ENCODE data around the gene GH2. TPM values are rescaled to one million over a fixed set of nuclear protein-coding genes. Genes with fewer than 3 reads are reported as not detected.

GH2 gene
- total and polyA plus RNA-seq, 7 donors: not detected

- WGBS, 2 donors: 0 to 1% methylated on average over 92 of the region's 92 CpGs
- H3K9me3 ChIP-seq: no peaks in the 10 kb centered on the region
- peak within 1 kb of the TSS; percentile 93 to 99 (median 96) for H3K27ac ChIP-seq
- TF ChIP-seq POLR2A (IDR thresholded peaks at IDR 0.05) (peak; percentile 33 to 44), EP300 (IDR thresholded peaks at IDR 0.05) (peak in 2 of 4 donors; percentile 48 to 58), POLR2AphosphoS5 (IDR thresholded peaks at IDR 0.05) (peak; percentile 48 to 90 (median 77))
- TF ChIP-seq, protein P1, sequence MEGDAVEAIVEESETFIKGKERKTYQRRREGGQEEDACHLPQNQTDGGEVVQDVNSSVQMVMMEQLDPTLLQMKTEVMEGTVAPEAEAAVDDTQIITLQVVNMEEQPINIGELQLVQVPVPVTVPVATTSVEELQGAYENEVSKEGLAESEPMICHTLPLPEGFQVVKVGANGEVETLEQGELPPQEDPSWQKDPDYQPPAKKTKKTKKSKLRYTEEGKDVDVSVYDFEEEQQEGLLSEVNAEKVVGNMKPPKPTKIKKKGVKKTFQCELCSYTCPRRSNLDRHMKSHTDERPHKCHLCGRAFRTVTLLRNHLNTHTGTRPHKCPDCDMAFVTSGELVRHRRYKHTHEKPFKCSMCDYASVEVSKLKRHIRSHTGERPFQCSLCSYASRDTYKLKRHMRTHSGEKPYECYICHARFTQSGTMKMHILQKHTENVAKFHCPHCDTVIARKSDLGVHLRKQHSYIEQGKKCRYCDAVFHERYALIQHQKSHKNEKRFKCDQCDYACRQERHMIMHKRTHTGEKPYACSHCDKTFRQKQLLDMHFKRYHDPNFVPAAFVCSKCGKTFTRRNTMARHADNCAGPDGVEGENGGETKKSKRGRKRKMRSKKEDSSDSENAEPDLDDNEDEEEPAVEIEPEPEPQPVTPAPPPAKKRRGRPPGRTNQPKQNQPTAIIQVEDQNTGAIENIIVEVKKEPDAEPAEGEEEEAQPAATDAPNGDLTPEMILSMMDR (IDR thresholded peaks at IDR 0.05): no peak
- peak; percentile 99 for DNase-seq
- peak within 1 kb of the TSS; percentile 71 to 95 (median 91) for H3K4me3 ChIP-seq
- H3K4me1 ChIP-seq: peaks cover 3 to 71% (median 57%) of the 10 kb centered on the region in 4 donors
- intact Hi-C loops (cut with DNase I): loop anchor here (1.0 to 2.0 kb wide), 2 partner anchors 15 to 68 kb away; partner anchors contain the start of genes DDX42, FTSJ3 and PSMC5
- no peaks in the 10 kb centered on the region for H3K27me3 ChIP-seq
- H3K36me3 ChIP-seq: no peaks in the 10 kb centered on the region
Observed at GRCh38 chr17:63842540-63843386, 39.0 kb downstream of the GH2 start, which contains the start of gene SMARCD2. SMARCD2 (minus strand) TSS chr17:63842685; CDS start chr17:63842674, 11 bp downstream.

- peak; percentile 77 for DNase-seq
- intact Hi-C loops (cut with DNase I): loop anchor here (1.0 to 2.0 kb wide), 2 partner anchors 15 to 67 kb away; partner anchors contain the start of genes DDX42, FTSJ3 and PSMC5
- Histone ChIP-seq H3K27me3 (no peaks in the 10 kb centered on the region), H3K4me1 (peaks cover 3 to 71% (median 61%) of the 10 kb centered on the region in 4 donors), H3K27ac (peak overlapping the region; percentile 93 to 99 (median 96)), H3K4me3 (peak overlapping the region; percentile 71 to 95 (median 91)), H3K36me3 (peaks cover 0 to 3% (median under 1%) of the 10 kb centered on the region in 4 donors), H3K9me3 (no peaks in the 10 kb centered on the region)
- TF ChIP-seq, protein P1 (IDR thresholded peaks at IDR 0.05): no peak
- no peak for TF ChIP-seq POLR2A (IDR thresholded peaks at IDR 0.05)
- TF ChIP-seq POLR2AphosphoS5 (IDR thresholded peaks at IDR 0.05): no peak
- no peak for TF ChIP-seq EP300 (IDR thresholded peaks at IDR 0.05)
- 0% methylated on average over 36 of the region's 36 CpGs for WGBS, 2 donors
Observed at GRCh38 chr17:63842173-63842539, 39.6 kb downstream of the GH2 start.

GRCh38 chr17:63841350-63842172 is 40.2 kb downstream of the GH2 start:
- peak; percentile 89 for DNase-seq
- TF ChIP-seq POLR2A (IDR thresholded peaks at IDR 0.05): no peak
- TF ChIP-seq, protein P1 (IDR thresholded peaks at IDR 0.05): no peak

DNA sequence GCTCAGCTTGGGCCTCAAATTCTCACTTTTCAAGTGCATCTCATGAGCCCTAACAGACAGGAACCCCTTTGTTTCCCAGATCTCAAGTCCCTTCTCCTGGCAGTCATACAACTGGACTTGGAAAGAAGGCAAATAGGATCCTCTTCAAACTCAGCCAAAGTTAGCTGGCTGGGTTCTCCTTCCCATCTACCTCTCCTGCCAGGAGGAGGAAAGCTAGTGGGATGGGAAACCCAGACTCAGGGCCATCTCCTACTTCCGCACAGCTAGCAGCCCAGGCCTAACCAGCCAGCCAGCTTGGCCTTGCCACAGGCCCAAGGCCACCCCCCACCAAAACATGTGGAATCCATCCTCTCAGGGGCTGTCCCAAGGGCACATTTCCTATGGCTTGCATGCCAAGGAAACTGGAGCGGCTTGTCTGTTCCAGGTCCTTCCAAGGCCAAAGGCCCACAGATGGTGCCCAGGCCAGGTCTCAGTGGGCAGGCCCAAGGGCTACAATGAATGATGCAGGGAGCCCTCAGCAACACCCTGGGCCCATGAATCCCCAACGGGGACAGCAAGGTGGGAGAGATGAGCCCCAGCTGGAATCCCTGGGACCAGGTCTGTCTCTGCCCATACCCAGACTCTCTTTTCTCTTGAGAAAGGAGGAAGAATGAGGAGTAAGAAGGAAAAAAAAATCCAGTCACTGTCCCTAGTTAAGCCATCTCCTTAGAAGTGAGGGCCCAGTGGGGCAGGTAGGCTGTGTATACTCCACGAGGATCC is 41.0 kb downstream of the GH2 start:
- intact Hi-C loops (cut with DNase I): no loop called here
- peak overlapping the region; percentile 71 to 95 (median 91) for H3K4me3 ChIP-seq
- TF ChIP-seq EP300 (IDR thresholded peaks at IDR 0.05): no peak
- TF ChIP-seq, protein P1 (IDR thresholded peaks at IDR 0.05): no peak
- TF ChIP-seq POLR2AphosphoS5 (IDR thresholded peaks at IDR 0.05): no peak
- no peak for TF ChIP-seq POLR2A (IDR thresholded peaks at IDR 0.05)
- no peak for DNase-seq
- peaks cover 0 to 17% (median 12%) of the 10 kb centered on the region in 4 donors for H3K36me3 ChIP-seq
- WGBS, 2 donors: 62 to 66% methylated on average over 4 of the region's 4 CpGs
- H3K27ac ChIP-seq: peak overlapping the region; percentile 93 to 99 (median 96)
- H3K9me3 ChIP-seq: no peaks in the 10 kb centered on the region
- peaks cover 3 to 71% (median 64%) of the 10 kb centered on the region in 4 donors for H3K4me1 ChIP-seq
- no peaks in the 10 kb centered on the region for H3K27me3 ChIP-seq

More at GRCh38 chr17:63841350-63842172, 40.2 kb downstream of the GH2 start:
- Histone ChIP-seq H3K27ac (peak overlapping the region; percentile 93 to 99 (median 96)), H3K4me1 (peaks cover 3 to 71% (median 62%) of the 10 kb centered on the region in 4 donors), H3K9me3 (no peaks in the 10 kb centered on the region), H3K4me3 (peak overlapping the region; percentile 71 to 95 (median 91)), H3K36me3 (peaks cover 0 to 9% (median 5%) of the 10 kb centered on the region in 4 donors), H3K27me3 (no peaks in the 10 kb centered on the region)
- intact Hi-C loops (cut with DNase I): loop anchor here (1.0 to 2.0 kb wide), 2 partner anchors 14 to 67 kb away; partner anchors contain the start of genes DDX42, FTSJ3 and PSMC5
- 2 to 4% methylated on average over 26 of the region's 26 CpGs for WGBS, 2 donors

Measured in sigmoid colon (tissue), 7 donors.